RPMI7951 (cell line): ENCODE measurements around the gene EFNB1. TPM values are rescaled to one million over a fixed set of nuclear protein-coding genes. Genes with fewer than 3 reads are reported as not detected.

Experiments
- DNase-seq: peaks from one replicate; pipeline ENCODE4 v3.0.0-alpha.2; 2012; ENCODE audit warnings: low read depth
- total RNA-seq: library from RNA; depleted of rRNA; stranded (reverse); fragments of >200 nt; shearing (Covaris generic); gene quantifications from 2 replicates; pipeline ENCODE4 v1.2.3, GENCODE V29; 2014

The EFNB1 gene
- total RNA-seq, 1 experiment from 2014 or later, result 10.1 TPM

GRCh38 chrX:68843992-68844391 lies 15.2 kb downstream of the EFNB1 start:
- DNase-seq, result no peak

GRCh38 chrX:68844581-68844980 lies 15.8 kb downstream of the EFNB1 start:
- no peak for DNase-seq

- DNase-seq, result no peak
Measured at GRCh38 chrX:68846536-68846935, 17.7 kb downstream of the EFNB1 start.

GRCh38 chrX:68847172-68847571 lies 18.4 kb downstream of the EFNB1 start:
- DNase-seq, result no peak

GRCh38 chrX:68848189-68848940 lies 19.5 kb downstream of the EFNB1 start:
- no peak for DNase-seq

GRCh38 chrX:68851082-68851481 lies 22.3 kb downstream of the EFNB1 start:
- DNase-seq, result no peak

- no peak for DNase-seq
Measured at GRCh38 chrX:68852046-68852445, 23.2 kb downstream of the EFNB1 start.

- no peak for DNase-seq
Measured at GRCh38 chrX:68853665-68854251, 24.9 kb downstream of the EFNB1 start.

GRCh38 chrX:68865300-68865699 lies 36.5 kb downstream of the EFNB1 start:
- no peak for DNase-seq

- no peak for DNase-seq
Measured at GRCh38 chrX:68865926-68866325, 37.1 kb downstream of the EFNB1 start.

GRCh38 chrX:68867458-68868112 lies 38.8 kb downstream of the EFNB1 start:
- DNase-seq, result no peak

- DNase-seq, result no peak
Measured at GRCh38 chrX:68868316-68868715, 39.5 kb downstream of the EFNB1 start.

- no peak for DNase-seq
Measured at GRCh38 chrX:68868902-68869800, 40.3 kb downstream of the EFNB1 start.

- no peak for DNase-seq
Measured at GRCh38 chrX:68870357-68870756, 41.5 kb downstream of the EFNB1 start.

- no peak for DNase-seq
Measured at GRCh38 chrX:68872171-68872570, 43.4 kb downstream of the EFNB1 start.

GRCh38 chrX:68874076-68874475 lies 45.3 kb downstream of the EFNB1 start:
- no peak for DNase-seq

GRCh38 chrX:68876731-68877130 lies 47.9 kb downstream of the EFNB1 start:
- DNase-seq, result no peak

GRCh38 chrX:68877606-68878005 lies 48.8 kb downstream of the EFNB1 start:
- DNase-seq, result no peak

GRCh38 chrX:68878977-68879645 lies 50.3 kb downstream of the EFNB1 start:
- no peak for DNase-seq

GRCh38 chrX:68880846-68881552 lies 52.2 kb downstream of the EFNB1 start:
- DNase-seq, result no peak

GRCh38 chrX:68881911-68882310 lies 53.1 kb downstream of the EFNB1 start:
- no peak for DNase-seq
